Peyer's patch (tissue), 4 donors: ENCODE measurements around the gene PIP5KL1. TPM values are rescaled to one million over a fixed set of nuclear protein-coding genes. Genes with fewer than 3 reads are reported as not detected.

Experiments
- DNase-seq, 3 donors: peaks; one replicate each; pipeline ENCODE4 v3.0.0-alpha.2; 2017 to 2019
- H3K27ac ChIP-seq, 4 donors: fragments of 200-600 bp; sonication (generic); one replicate each; pipeline ENCODE4 v1.5.1; 2016 to 2019
- H3K27me3 ChIP-seq, 2 donors: fragments of 200-600 bp; sonication (generic); one replicate each; pipeline ENCODE4 v1.5.1; 2019
- H3K36me3 ChIP-seq, 3 donors: fragments of 200-600 bp; sonication (generic); one replicate each; pipeline ENCODE4 v1.5.1; 2016 to 2019
- H3K4me1 ChIP-seq, 4 donors: fragments of 200-600 bp; sonication (generic); one replicate each; pipeline ENCODE4 v1.5.1; 2016 to 2019
- H3K4me3 ChIP-seq, 4 donors: fragments of 200-600 bp; sonication (generic); 1 replicate in 3 of 4; 2 replicates in 1 of 4; pipeline ENCODE4 v1.5.1; 2016 to 2019; ENCODE audit warnings: mild to moderate bottlenecking in 1 of 4
- H3K9me3 ChIP-seq, 4 donors: fragments of 200-600 bp; sonication (generic); one replicate each; pipeline ENCODE4 v1.5.1; 2016 to 2019; ENCODE audit warnings: mild to moderate bottlenecking in 1 of 4
- CTCF ChIP-seq, 6 experiments: fragments of 450-650 bp in 4 of 6; fragments of 200-600 bp in 2 of 6; sonication (generic) in 1 of 6; IDR thresholded peaks; one replicate each; pipeline ENCODE4 v1.5.1; 2017 to 2019; ENCODE audit warnings: antibody characterized with exemption in 6 of 6, mild to moderate bottlenecking in 3 of 6, moderate library complexity in 1 of 6
- POLR2A ChIP-seq, 2 donors: fragments of 450-650 bp; IDR thresholded peaks; one replicate each; pipeline ENCODE4 v1.5.1; 2017; ENCODE audit warnings: antibody characterized with exemption in 2 of 2, mild to moderate bottlenecking in 2 of 2, moderate library complexity in 2 of 2
- total RNA-seq, 4 donors: library from RNA; depleted of rRNA; stranded (reverse); fragments of >200 nt; gene quantifications; one replicate each; pipeline ENCODE4 v1.1.0, GENCODE V29; 2016

The PIP5KL1 gene
- total RNA-seq, 4 donors from 2014 or later = 2.5 TPM; not detected in 3

DNA sequence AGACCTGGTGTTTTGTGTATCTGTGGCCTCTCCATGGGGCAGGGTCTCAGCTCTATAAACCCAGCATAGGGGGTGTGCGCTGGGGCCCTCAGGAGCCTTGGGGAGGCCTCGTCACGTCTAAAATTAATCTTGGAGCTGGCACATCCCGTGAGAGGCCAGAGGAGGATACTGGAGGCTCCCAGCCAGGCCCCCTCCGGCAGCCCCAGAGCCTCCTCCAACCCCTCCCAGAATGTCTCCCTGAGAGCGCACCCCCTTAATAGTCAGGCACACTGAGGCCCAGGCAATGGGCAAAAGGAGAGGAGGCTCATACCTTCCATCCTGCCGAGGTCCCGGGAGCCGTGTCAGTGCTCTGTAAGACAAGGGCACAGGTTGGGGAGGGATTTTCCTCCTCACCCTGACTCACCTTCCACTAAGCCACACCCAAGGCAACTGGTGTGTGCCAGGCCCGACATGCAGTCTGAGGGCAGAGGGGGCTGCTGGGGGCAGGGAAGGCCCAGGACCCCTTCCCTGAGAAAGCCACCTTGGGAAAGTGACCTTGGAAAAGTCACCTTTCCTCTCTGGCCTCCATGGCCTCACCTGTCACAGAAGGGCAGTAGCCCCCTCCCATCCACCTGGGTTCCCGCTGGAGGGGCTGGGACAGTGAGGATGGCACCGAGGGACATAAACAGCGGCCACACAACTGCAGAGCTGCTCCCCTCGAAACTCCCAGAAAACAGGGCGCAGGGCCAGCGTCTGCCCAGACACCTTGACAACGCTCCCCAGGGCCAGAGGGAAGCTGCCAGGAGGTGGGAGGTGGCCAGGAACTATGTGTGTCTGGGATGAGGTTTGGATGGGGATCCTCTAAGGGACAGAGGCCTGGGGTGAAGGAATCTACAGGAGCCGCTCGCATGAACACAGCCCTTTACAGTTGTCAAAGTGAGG, 56.0 kb downstream of the PIP5KL1 start:
- Histone ChIP-seq H3K27me3 (no peaks in the 10 kb centered on the region), H3K4me3 (no peak overlapping the region), H3K36me3 (no peaks in the 10 kb centered on the region), H3K4me1 (peaks cover 0 to 45% (median 0%) of the 10 kb centered on the region in 4 donors), H3K27ac (no peak overlapping the region), H3K9me3 (no peaks in the 10 kb centered on the region)
- DNase-seq = no peak
- TF ChIP-seq POLR2A (IDR thresholded peaks at IDR 0.05) (no peak), CTCF (IDR thresholded peaks at IDR 0.05) (no peak)

- TF ChIP-seq POLR2A (IDR thresholded peaks at IDR 0.05) = no peak
- H3K27me3 ChIP-seq = no peaks in the 10 kb centered on the region
- no peak for DNase-seq
- H3K4me1 ChIP-seq = peaks cover 0 to 45% (median 0%) of the 10 kb centered on the region in 4 donors
- no peaks in the 10 kb centered on the region for H3K9me3 ChIP-seq
- no peak overlapping the region for H3K4me3 ChIP-seq
- no peak overlapping the region for H3K27ac ChIP-seq
- no peaks in the 10 kb centered on the region for H3K36me3 ChIP-seq
Measured at GRCh38 chr9:127873886-127874285, 56.7 kb downstream of the PIP5KL1 start.

GRCh38 chr9:127873223-127873691, 57.3 kb downstream of the PIP5KL1 start:
- H3K27me3 ChIP-seq = no peaks in the 10 kb centered on the region
- TF ChIP-seq POLR2A (IDR thresholded peaks at IDR 0.05) (no peak), CTCF (IDR thresholded peaks at IDR 0.05) (no peak)
- no peaks in the 10 kb centered on the region for H3K9me3 ChIP-seq
- H3K27ac ChIP-seq = no peak overlapping the region
- H3K4me3 ChIP-seq = no peak overlapping the region
- peaks cover 0 to 40% (median 0%) of the 10 kb centered on the region in 4 donors for H3K4me1 ChIP-seq
- DNase-seq = no peak
- H3K36me3 ChIP-seq = no peaks in the 10 kb centered on the region

GRCh38 chr9:127872369-127873222, 58.0 kb downstream of the PIP5KL1 start:
- Histone ChIP-seq H3K9me3 (no peaks in the 10 kb centered on the region), H3K36me3 (no peaks in the 10 kb centered on the region), H3K4me1 (peaks cover 0 to 35% (median 0%) of the 10 kb centered on the region in 4 donors), H3K27ac (no peak overlapping the region), H3K4me3 (no peak overlapping the region), H3K27me3 (no peaks in the 10 kb centered on the region)
- TF ChIP-seq CTCF (IDR thresholded peaks at IDR 0.05) (no peak), POLR2A (IDR thresholded peaks at IDR 0.05) (no peak)
- DNase-seq = no peak

GRCh38 chr9:127871531-127871930, 59.0 kb downstream of the PIP5KL1 start:
- no peak for TF ChIP-seq POLR2A (IDR thresholded peaks at IDR 0.05)
- no peak for TF ChIP-seq CTCF (IDR thresholded peaks at IDR 0.05)
- no peak overlapping the region for H3K27ac ChIP-seq
- no peaks in the 10 kb centered on the region for H3K9me3 ChIP-seq
- peaks cover 0 to 24% (median 0%) of the 10 kb centered on the region in 4 donors for H3K4me1 ChIP-seq
- H3K36me3 ChIP-seq = no peaks in the 10 kb centered on the region
- H3K4me3 ChIP-seq = no peak overlapping the region
- no peaks in the 10 kb centered on the region for H3K27me3 ChIP-seq
- DNase-seq = no peak
